Stomach smooth muscle (tissue), 2 donors: ENCODE data around the gene MORN1.

ENCODE experiments used
- H3K27ac ChIP-seq: one replicate; pipeline ENCODE4 v1.7.0; 2013; ENCODE audit warnings: mild to moderate bottlenecking, low read length, inconsistent platforms
- H3K27me3 ChIP-seq, 2 donors: one replicate each; pipeline ENCODE4 v1.7.0; 2013; ENCODE audit warnings: low read length in 2 of 2; ENCODE audit not compliant: insufficient read depth in 2 of 2, control insufficient read depth in 1 of 2
- H3K36me3 ChIP-seq, 2 donors: one replicate each; pipeline ENCODE4 v1.7.0; 2013; ENCODE audit warnings: low read length in 2 of 2; ENCODE audit not compliant: control insufficient read depth in 2 of 2, insufficient read depth in 2 of 2
- H3K4me1 ChIP-seq: one replicate; pipeline ENCODE4 v1.7.0; 2013; ENCODE audit warnings: low read length; ENCODE audit not compliant: control insufficient read depth, insufficient read depth
- H3K4me3 ChIP-seq, 2 donors: one replicate each; pipeline ENCODE4 v1.7.0; 2013; ENCODE audit warnings: low read length in 2 of 2
- H3K9ac ChIP-seq, 2 donors: one replicate each; pipeline ENCODE4 v1.7.0; 2013; ENCODE audit warnings: low read length in 2 of 2, mild to moderate bottlenecking in 1 of 2
- H3K9me3 ChIP-seq, 2 donors: one replicate each; pipeline ENCODE4 v1.7.0; 2013; ENCODE audit warnings: low read length in 2 of 2; ENCODE audit not compliant: control insufficient read depth in 2 of 2
- donor health status: healthy.
- donor health status: Pancreatic carcinoma.

MORN1 gene

DNA sequence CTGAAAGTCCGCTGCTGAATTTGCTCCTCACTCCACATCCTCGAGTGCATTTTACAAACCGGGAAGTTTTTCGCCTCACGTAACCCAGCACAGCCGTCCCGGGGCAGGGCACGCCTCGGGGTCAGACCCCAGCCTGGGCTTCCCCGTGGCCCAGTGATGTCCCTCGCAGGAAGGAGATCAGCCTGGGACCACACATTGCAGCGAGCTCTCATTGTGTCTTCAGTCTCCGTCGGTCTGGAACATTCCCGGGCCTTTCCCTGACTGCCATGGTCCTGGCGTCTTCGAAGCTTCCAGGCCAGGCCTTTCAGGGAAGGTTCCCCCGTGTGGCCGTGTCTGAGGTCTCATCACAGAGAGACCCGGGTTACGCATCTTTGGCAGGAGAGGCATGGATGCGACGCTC, 43.5 kb downstream of the MORN1 start:
- no peaks in the 10 kb centered on the region for H3K27me3 ChIP-seq
- H3K9me3 ChIP-seq = no peaks in the 10 kb centered on the region
- H3K36me3 ChIP-seq = no peaks in the 10 kb centered on the region
- no peak overlapping the region for H3K9ac ChIP-seq
- no peak overlapping the region for H3K27ac ChIP-seq
- no peaks in the 10 kb centered on the region for H3K4me1 ChIP-seq
- no peak overlapping the region for H3K4me3 ChIP-seq

DNA sequence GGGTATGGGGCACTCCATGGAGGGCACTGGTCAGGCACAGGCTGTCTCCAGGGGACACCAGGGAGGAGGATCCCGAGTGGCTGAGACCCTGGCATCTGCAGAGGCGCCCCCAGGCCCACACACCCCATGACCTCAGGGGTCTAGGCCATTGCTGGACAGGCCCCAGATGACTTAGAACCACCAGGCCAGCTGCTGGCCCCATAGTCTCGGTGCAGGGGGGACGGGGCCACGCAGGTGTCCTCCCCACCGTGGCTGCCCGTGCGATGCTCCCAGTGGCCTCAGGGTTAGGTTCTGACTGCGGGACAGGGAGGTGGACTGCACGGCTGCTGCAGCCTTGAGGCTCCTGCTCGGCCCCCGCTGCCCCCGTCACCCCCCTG, 44.0 kb downstream of the MORN1 start:
- no peaks in the 10 kb centered on the region for H3K9me3 ChIP-seq
- H3K9ac ChIP-seq = no peak overlapping the region
- H3K4me1 ChIP-seq = no peaks in the 10 kb centered on the region
- no peaks in the 10 kb centered on the region for H3K36me3 ChIP-seq
- H3K27me3 ChIP-seq = no peaks in the 10 kb centered on the region
- no peak overlapping the region for H3K4me3 ChIP-seq
- H3K27ac ChIP-seq = no peak overlapping the region

DNA sequence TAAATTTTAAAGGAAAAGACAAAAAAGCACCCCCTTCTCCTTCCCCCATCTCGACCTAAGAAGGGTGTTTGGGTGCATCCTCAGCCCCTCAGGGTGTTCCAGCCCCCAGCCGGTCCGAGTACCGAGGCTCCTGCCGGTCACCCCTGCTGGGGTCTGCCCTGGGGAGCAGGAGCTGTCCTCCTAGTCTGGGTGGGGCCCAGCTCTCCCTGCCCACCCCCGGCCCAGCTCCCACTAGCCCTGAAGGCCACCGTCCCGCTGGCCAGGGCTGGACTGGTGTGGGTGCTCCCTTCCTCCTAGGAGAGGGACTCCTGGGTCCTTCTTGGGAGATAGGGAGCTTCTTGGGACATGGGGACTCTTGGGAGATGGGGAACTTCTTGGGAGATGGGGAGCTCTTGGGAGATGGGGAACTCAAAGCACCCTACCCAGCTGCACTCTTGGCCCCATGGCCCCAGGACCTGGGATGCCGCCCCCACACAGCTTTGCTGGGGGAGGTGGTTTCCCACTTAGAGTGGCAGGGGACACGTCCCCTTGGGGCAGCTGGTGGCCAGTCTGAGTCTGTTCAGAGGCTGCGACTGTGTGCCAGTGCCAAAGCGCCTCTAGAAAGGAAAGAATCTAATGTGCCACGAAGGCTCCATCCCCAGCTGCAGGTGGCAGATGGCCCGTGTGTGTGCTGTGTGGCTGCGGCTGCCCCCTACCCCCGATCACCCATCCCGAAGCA, 44.5 kb downstream of the MORN1 start:
- H3K27ac ChIP-seq = no peak overlapping the region
- H3K36me3 ChIP-seq = no peaks in the 10 kb centered on the region
- H3K9me3 ChIP-seq = no peaks in the 10 kb centered on the region
- no peak overlapping the region for H3K4me3 ChIP-seq
- no peak overlapping the region for H3K9ac ChIP-seq
- no peaks in the 10 kb centered on the region for H3K27me3 ChIP-seq
- H3K4me1 ChIP-seq = no peaks in the 10 kb centered on the region

DNA sequence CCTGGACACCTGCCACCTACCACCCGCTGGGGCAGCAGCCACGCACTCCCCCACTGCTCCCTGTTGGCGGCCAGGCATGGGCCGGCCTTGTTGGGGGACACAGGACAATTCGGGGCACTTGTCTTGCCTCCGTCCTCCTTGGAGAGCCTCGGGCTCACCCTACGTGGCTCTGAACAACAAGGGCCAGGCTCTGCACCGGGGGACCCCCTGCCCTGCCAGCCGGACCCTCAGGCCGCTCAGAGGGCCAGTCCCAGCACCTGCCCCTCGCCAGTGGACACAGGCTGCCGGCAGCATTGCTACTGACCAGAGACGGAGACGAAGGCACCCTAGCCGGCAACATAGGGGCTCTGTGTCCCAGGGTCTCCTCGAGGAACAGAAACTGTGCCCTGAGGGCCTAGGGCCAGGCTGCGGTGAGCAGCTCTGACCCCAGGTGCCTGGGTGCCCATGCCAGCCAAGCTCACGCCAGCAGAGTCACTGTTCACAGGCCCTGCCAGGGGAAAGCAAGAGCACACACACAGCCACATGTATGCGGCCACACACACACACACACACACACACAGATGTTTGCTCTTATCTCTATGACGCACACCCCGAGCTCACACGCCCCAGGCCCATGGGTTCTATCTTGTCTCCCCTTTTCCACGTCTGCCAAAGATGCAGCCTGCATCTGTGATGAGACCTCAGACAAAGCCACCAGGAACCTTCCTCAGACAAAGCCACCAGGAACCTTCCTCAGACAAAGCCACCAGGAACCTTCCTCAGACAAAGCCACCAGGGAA, 45.9 kb downstream of the MORN1 start:
- Histone ChIP-seq H3K4me1 (no peaks in the 10 kb centered on the region), H3K9me3 (no peaks in the 10 kb centered on the region), H3K27ac (no peak overlapping the region), H3K9ac (no peak overlapping the region), H3K36me3 (no peaks in the 10 kb centered on the region), H3K27me3 (no peaks in the 10 kb centered on the region), H3K4me3 (no peak overlapping the region)

DNA sequence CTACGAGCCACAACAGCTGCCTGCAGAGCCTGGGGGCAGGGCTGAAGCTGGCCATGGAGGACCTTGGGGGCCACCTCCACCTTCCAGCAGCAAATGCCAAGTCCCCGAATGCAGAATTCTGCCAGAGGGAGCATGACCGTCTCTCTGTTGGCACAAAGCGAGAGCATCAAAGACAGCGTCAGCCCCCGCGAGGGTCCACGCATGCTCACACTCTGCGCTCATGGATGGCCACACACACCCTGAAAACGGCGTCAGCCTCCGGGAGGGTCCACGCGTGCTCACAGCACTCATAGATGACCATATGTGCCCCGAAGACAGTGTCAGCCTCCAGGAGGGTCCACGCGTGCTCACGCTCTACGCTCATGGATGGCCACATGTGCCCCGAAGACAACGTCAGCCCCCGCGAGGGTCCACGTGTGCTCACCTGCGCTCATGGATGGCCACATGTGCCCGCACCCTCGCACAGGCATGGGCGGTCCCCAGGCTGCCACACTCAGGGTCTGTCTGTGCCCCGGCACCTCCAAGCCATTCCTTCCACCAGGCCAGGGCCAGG, 46.5 kb downstream of the MORN1 start:
- Histone ChIP-seq H3K27ac (no peak overlapping the region), H3K4me1 (no peaks in the 10 kb centered on the region), H3K4me3 (no peak overlapping the region), H3K9ac (no peak overlapping the region), H3K27me3 (no peaks in the 10 kb centered on the region), H3K36me3 (no peaks in the 10 kb centered on the region), H3K9me3 (no peaks in the 10 kb centered on the region)

DNA sequence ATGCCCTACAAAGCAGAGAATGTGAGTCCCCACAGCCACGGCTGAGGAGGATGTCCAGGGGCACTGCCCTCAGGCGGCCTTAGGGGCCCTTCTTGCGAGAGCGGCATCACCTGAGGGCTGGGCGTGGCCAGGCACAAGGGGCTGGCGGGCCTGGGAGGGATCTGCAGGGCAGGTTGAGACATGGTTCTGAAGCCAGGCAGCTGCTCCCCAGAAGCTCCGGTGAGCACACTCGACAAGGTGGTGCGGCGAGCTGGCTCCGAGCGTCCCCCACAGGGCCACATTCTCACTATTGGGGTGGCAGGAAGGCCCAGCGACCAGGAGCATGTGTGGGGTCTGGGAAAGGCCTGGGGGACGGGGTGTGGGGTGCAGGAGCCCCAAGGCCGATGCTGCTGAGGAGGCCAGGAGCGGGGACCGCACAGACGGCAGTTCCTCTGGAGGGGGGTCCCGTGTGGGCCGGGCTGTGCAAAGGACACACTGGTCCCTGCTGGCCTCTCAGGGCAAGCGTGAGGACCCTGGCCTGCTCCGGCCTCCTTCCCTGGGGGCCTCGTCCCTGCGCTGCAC, 47.2 kb downstream of the MORN1 start:
- Histone ChIP-seq H3K36me3 (no peaks in the 10 kb centered on the region), H3K9ac (no peak overlapping the region), H3K4me1 (no peaks in the 10 kb centered on the region), H3K9me3 (no peaks in the 10 kb centered on the region), H3K27me3 (no peaks in the 10 kb centered on the region), H3K4me3 (no peak overlapping the region), H3K27ac (no peak overlapping the region)

DNA sequence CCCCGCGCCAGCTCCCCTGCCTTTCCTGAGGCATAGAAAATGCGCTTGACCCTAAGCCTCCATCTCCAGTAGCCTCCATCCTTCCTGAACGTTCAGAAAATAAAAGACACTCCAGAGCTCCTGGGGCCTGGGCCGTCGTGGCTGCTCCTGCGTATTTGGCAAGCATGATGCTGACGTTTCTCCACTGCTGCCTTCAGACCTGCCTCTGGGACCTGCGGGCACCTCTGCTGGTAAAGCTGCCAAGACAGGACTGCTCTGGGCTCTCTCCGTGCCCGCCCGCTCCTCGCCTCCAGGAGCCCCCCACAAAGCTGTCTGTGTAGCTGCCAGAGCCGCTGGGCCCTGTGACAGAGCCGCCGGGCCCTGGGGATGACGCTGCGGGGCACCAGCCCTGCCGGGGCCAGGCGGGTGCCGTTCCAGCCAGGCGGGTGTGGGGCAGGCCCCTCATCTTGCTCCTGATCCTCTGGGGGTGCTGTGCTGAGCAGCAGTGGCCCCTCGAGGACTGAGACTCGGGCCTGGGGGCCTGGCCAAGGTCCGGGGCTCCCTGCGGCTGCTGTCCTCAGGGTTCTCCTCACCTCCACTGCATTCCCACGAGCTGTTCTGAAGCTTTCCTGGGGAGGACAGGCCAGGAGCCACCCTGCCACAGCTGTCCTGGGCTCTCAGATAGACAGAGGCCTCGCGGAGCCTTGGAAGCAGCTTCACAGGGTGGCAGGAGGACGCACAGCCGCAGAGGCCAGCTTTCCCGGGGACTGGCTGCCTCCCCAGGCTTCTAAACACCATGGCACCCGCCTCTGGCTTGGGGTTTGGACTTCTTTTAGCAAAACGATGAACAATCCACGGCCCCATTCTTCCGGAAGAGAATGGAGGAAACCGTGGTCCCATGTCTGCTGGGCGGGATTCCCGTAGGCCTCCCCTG, 48.1 kb downstream of the MORN1 start:
- no peaks in the 10 kb centered on the region for H3K9me3 ChIP-seq
- no peaks in the 10 kb centered on the region for H3K4me1 ChIP-seq
- H3K27me3 ChIP-seq = no peaks in the 10 kb centered on the region
- no peak overlapping the region for H3K27ac ChIP-seq
- no peak overlapping the region for H3K4me3 ChIP-seq
- H3K9ac ChIP-seq = no peak overlapping the region
- H3K36me3 ChIP-seq = no peaks in the 10 kb centered on the region

DNA sequence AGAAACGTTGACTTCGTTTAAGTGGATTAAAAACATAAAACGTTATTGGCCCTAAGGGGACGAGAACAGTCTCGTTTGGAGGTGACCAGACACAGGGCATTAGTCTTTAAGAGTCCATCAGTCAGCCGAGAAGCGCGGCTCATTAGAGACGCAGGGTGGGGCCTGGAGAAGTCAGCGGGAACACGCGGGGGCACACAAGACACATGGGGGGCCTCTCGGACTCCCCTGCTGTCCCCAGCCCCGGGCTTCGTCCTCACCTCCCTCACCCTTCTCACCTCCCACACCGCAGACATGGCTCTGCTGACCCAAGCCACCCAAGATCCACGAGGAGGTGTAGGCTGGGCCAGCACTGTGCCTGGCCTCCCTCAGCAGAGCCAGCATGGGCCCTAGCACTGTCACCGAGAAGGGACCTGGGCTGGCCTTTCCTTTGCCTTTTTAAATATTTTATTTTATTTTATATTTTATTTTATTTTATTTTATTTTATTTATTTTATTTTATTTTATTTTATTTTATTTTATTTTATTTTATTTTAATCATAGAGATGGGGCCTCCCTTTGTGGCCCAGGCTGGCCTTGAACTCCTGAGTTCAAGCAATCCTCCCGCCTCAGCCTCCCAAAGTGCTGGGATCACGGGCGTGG, 48.9 kb downstream of the MORN1 start:
- no peaks in the 10 kb centered on the region for H3K9me3 ChIP-seq
- no peaks in the 10 kb centered on the region for H3K4me1 ChIP-seq
- H3K4me3 ChIP-seq = no peak overlapping the region
- no peaks in the 10 kb centered on the region for H3K27me3 ChIP-seq
- H3K9ac ChIP-seq = no peak overlapping the region
- H3K36me3 ChIP-seq = no peaks in the 10 kb centered on the region
- H3K27ac ChIP-seq = no peak overlapping the region

DNA sequence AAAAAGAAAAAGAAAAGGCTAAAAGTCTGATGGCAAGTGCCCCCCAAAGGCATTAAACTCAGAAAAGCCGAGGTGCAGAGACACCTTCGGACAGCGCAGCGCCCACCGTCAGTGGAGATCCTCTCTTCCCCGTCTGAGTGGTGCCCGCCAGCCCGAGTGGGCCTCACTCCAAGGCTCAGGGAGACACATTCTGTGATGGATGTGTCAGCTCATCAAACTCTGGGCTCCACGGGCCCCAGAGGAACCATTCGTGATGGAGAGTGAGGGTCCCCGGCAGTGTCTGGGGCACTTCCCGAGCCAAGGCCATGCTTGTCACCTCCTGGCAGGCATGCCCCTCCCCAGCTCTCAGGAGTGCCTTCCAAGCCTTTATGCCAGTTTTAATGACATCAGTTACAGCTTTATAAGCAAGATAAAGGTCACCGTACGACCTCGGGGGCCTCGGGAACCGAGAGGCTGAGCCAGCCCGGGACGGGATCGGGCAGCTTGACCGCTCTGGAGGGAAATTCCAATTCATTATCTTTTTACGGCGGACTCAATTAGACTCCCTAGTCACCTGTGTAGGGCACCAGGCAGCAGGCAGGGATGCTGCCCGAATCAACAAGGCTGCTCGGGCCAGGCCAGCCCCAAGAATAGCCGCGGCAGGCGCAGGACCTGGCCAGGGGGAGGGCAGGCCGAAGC, 49.5 kb downstream of the MORN1 start:
- H3K4me1 ChIP-seq = no peaks in the 10 kb centered on the region
- H3K9ac ChIP-seq = no peak overlapping the region
- no peaks in the 10 kb centered on the region for H3K36me3 ChIP-seq
- H3K4me3 ChIP-seq = no peak overlapping the region
- no peaks in the 10 kb centered on the region for H3K27me3 ChIP-seq
- H3K27ac ChIP-seq = no peak overlapping the region
- H3K9me3 ChIP-seq = no peaks in the 10 kb centered on the region

DNA sequence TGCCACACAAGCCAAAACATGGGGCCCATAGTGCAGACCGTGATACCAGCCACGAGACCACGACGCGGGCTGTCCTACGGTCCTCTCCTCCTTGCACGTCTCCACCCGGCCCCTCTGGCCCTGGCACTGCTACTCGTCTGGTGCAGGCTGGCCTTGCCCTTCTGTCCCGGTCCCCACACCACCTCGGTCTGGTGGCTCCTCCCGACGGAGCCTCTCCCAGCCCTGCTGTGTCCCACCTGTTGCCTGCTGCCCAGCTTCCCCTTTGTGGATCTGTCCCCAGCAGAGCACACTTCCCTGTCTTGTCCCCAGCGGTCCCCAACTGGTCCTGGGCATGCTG, 50.5 kb downstream of the MORN1 start:
- H3K4me3 ChIP-seq = no peak overlapping the region
- no peaks in the 10 kb centered on the region for H3K9me3 ChIP-seq
- no peak overlapping the region for H3K9ac ChIP-seq
- no peaks in the 10 kb centered on the region for H3K36me3 ChIP-seq
- H3K27me3 ChIP-seq = no peaks in the 10 kb centered on the region
- no peak overlapping the region for H3K27ac ChIP-seq
- H3K4me1 ChIP-seq = no peaks in the 10 kb centered on the region
